ENCODE data around the gene EYS.

The EYS gene

DNA sequence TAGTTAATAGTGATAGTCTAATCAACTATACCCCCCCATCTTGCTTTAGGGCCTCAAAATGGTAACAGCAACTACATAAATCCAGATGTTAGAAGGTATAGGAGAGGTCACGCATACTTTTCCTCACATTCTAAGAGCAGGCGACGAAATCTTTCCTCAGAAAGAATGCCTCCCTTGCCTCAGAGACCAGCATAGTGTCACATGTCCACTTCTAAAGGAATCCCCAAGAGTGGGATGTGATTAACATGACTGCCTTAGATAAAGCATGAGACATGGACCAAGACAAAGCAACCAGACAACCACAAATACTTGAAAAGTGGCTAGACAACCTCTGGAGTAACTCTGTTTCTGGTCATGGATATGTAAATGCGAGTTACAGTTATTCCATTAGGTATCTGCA, 710.7 kb downstream of the EYS start:
- no peak overlapping the region for H3K27ac ChIP-seq
- DNase-seq (ENCODE audit: low read depth, low spot score), result no peak

DNA sequence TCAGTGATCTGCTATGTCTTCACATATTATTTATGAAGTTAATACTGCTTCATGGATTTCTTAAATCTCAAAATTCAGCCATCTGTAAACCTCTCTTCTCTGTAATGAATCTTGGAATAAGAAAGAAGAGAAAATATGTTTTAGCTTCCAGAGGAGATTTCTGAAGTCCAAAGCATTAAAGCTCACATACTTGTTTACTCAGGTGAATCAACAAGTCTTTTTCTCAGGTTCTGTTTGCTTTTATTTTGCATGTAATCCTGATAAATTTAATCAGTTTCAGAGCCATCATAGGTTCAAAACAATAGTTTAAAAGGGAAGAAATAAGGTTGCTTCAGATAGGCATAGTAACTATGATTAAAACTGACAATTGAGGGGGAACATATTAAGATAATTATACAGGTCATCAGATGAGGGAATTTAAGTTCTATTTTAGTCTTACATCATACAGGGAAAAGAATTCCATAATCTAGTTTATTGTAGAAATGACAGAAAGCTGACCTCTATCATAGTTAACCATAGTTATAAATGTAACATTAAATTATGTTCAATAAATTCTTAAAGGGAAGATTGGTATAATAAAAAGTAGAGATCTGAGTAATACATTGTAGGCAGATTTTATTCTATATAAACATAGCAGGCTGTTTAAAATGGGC, 716.2 kb downstream of the EYS start:
- no peak for DNase-seq (ENCODE audit: low read depth, low spot score)
- H3K27ac ChIP-seq, result no peak overlapping the region

DNA sequence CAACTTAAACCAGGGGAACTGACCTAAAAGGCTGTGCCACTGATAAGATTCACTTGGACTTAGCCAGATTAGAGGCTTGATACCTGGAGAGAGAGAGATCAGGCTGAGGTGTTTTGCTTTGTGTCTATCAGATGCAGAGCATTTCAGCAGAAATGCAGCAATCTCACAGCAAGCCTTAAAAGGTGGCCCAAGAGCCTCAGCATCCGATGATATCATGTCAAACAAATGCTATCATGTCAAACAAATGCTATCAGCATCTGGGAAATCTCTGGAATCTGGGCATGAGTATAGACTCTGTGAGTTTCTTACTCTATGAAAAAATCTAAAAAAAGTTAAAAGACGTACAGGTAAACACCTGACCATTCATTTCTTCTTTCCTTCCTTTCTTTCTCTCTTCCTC, 718.9 kb downstream of the EYS start:
- H3K27ac ChIP-seq, result no peak overlapping the region
- DNase-seq (ENCODE audit: low read depth, low spot score), result no peak

DNA sequence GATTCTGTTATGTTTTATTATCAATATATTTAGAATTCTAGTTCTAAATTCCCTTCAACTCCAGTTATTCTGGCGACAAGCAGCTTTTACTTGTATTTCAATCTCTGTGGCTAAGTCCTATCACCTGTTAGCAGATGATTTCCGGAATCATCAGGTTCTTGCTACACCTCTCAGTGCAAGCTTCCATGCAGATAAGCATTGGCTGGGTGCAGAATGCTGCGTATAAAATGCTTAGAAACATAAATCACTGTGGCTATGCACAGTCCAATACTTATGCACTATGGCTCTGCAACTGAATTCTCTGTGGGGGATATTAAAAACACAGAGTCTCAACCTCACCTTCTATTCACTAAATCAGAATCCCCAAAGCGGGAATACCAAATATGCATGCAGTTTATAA, 720.0 kb downstream of the EYS start:
- no peak overlapping the region for H3K27ac ChIP-seq
- DNase-seq (ENCODE audit: low read depth, low spot score), result no peak

DNA sequence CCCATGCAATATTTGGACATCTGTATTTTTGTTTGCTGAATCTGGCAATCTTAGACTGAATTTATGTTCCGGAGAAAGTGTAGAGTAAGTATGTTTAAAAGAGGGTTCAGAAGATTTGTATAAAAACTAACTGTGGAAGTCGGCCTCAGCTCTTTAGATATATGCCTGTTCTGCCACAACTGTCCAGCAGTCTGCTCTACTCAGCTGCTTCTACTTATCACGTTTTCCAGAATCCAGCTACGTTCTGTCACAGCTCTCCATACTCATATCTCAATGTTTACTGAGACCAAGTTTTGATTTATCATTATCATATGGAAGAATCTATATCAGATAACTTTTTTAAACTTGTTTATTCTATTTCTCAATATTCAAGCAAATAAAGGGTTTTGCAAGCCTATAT, 721.3 kb downstream of the EYS start:
- DNase-seq (ENCODE audit: low read depth, low spot score), result no peak

DNA sequence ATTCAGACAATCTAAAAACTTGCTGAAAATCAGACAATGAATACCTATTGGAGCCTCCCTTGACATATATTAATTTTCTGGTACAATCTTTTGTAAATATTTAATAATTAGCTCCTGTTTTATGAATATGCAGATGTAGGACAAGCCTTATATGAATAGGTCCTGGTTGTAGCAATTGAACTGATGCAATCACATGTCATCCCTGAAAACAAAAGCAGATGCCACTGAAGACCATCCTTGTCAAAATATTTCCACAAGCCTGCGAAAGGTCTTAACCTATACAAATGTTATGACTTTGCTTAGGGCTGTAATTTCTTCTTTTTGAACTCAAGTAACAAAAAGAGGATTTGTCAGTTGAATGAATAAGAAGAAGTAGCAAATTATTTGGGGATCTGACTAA, 722.1 kb downstream of the EYS start:
- no peak overlapping the region for H3K27ac ChIP-seq
- no peak for DNase-seq (ENCODE audit: low read depth, low spot score)

More for the DNA sequence above, 721.3 kb downstream of the EYS start:
- no peak overlapping the region for H3K27ac ChIP-seq

DNA sequence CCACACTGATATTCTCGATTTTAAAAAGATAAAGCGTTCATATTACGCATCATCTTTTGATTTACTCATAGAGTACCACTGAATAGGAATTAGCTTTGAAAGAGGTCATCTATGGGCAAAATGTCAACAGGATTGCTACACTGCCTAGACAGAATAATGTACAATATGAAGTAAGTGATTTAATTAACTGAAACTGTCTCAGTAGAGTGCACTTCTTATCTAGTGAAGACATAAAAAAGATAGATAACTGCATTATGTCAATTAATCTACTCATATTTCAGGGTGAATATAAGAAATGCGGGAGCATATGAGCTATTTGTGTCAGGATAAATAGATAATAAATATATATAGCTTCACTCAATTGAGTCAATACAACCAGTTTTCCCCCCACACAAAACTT, 723.9 kb downstream of the EYS start:
- DNase-seq (ENCODE audit: low read depth, low spot score), result no peak
- no peak overlapping the region for H3K27ac ChIP-seq

DNA sequence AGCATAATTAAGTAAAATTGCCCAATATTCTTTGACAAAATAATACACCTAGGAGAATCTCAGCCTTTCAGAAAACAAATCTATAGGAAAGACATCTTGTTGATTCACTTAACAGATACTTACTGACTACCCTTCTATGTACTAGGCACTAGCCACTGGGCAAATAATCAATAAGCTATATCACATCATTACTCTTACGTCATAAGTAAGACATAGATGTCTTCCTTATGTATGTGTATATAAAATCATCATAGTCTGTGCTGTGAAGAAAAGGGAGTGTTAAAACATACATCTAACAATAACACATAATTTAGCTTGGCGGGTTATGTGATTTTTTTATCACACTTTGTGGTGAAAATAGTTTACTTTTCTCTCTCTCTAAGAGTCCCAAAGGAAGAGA, 733.9 kb downstream of the EYS start:
- no peak for DNase-seq (ENCODE audit: low read depth, low spot score)
- no peak overlapping the region for H3K27ac ChIP-seq

DNA sequence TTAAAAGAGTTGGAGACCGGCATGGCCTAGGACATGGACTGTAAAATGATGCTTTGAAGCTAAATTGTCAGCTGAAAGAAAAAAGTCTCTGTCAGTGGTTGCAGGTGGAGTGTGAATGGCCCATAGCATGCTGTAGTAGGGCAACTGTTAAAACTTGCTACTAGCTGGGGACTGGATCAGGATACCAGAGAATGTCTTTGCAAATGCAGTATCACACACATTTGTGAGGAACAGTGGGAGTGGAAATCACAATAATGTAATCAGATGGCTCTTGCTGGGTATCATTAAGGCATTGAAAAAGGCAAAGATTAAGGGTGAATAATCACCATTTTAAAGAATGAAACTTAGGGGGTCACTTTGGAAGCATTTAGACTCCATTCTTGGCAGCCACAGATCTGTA, 737.9 kb downstream of the EYS start:
- no peak for DNase-seq (ENCODE audit: low read depth, low spot score)
- no peak overlapping the region for H3K27ac ChIP-seq

DNA sequence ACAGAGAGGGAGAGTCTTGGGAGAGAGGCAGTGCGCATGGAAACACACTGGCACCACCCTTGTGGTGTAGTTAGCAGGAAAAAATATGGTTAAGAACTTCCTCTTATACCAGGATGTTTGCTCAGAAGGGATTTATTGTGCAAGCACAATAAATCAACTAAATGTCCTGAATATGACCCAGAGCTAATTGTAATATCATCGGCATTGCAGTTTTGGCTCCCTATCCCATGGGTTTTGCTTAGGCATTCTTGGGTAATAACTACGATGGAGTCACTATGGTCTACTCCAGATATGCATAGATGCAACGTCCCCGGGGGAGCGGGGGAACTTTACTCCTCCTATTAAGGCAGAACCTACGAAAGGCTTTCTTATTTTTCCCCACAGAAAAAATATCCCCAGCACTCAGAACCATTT, 751.6 kb downstream of the EYS start:
- no peak overlapping the region for H3K27ac ChIP-seq
- no peak for DNase-seq (ENCODE audit: low read depth, low spot score)

DNA sequence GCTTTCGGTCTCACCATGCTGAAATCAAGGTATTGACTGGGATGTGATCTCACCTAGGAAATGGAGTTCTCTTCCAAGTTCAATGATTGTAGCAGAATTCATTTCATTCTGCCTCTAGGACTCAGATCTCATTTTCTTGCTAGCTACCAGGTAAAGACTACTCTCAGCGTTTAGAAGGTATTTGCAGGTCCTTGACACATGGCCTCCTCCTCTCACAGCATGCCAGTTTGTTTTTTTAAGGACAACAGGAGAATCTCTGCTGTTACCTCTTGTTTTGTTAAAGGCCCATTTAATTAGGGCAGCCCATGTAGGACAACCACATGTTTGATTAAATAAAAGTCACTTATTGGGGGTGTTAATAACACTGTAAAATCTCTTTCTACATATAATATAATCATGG, 757.8 kb downstream of the EYS start:
- no peak overlapping the region for H3K27ac ChIP-seq
- no peak for DNase-seq (ENCODE audit: low read depth, low spot score)

DNA sequence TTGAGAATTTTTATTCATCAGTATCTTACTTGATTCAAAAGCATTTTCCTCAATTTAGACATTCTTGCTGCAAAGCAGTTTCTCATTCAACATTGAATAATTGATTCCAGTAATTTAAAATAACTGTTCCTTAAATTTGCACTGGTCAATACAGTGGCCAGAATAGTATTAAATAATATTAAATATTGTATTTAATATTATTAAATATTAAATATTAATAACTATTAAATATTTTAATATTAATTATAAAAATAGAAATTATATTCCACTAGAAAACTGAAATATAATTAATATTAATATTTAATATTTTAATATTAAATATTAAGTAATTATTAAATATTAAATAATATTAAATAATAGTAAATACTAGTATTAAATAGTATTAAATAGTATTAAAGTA, 758.8 kb downstream of the EYS start:
- DNase-seq (ENCODE audit: low read depth, low spot score), result no peak
- H3K27ac ChIP-seq, result no peak overlapping the region

DNA sequence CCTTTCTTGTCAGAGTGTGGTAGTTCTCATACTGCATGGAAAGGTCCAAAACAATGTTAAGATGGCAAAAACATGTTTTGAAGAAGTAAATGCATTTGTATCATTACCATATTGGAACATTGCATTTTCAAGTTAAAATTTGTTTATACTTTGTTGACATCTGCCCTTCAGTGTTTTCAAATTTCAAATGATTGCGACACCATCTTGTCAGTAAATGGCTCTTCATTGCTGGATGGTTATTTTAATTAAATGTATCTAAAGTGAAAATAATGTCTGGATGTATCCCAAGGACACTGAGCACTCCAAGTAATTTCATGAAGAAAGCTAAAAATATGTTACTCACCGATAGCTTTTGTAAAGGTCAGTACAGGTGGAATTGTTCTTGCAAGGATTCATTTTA, 761.6 kb downstream of the EYS start:
- no peak overlapping the region for H3K27ac ChIP-seq
- no peak for DNase-seq (ENCODE audit: low read depth, low spot score)

DNA sequence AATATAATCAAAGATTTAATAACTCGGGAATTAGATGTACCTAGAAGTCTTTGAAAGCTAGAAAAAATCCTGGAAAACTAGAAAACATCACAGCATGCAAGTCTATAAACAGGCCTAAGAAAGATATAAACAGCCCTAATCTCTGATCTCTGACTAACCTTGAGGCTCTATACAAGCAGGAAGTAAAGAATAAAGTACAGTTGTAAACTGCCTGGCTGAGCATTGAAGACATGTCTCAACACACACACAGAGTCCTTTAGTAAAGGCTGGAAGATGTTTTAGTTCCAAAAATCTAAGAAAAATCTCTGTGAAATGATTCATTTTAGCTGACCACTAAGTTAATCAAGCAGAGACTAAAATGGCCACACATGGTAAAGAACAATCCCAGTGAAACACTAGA, 774.5 kb downstream of the EYS start:
- peak; percentile 24 for DNase-seq (ENCODE audit: low read depth, low spot score)
- H3K27ac ChIP-seq, result peak overlapping the region; percentile 26

DNA sequence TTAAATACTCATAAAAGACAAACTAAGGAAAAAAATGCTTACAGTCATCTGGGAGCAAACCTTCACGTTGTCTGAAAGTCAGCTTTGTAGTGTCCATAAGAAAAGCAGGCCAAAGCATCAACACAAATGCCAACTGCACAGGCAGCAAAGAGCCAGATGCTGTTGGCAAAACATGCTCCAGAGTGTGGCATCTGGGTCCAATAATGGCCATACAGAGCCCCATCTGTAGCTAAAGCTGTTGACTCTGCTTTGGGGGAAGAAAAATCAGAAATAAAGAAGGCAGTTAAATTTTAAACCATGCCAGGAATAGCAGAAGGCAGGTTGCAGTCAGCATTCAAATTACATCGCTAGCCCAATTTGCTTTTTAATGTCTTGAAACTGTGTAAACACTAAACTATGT, 776.3 kb downstream of the EYS start:
- H3K27ac ChIP-seq, result no peak overlapping the region
- no peak for DNase-seq (ENCODE audit: low read depth, low spot score)

DNA sequence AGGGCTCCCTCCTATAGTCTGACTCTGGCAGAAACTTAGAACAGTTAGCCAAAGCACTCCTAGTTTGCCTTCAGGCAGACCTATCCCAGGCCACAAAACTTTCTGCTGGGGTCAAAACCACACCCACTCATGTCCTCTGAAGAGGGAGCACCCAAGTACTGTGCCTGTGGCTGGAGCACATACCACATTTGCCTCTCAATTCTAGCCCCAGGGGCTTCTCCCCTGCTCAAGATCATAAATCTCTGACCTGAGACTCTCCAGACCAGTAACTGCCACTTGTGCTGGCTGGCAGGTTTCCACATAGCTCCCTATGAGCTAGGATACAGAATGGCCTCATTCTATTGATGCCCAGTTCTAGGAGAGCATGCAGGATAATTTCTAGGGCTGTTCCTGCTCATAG, 781.0 kb downstream of the EYS start:
- DNase-seq (ENCODE audit: low read depth, low spot score), result no peak
- no peak overlapping the region for H3K27ac ChIP-seq

DNA sequence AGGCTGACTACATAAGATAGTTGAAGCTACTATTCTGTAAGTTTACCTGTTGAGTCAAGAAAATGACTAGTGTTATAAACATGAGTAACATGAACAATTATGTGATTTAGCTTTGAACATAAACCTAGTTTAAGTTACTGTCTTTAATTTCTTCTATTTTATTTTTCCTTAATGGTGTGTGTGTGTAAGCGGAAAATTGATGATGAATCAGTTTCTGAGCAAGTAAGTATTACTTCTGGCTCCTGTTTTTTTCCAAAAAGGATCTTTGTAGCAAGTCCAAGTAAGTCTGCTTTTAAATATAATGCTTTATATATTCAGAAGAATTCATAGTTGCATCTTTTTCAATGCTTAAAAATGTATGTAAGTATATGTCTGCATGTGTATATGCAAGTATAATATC, 786.8 kb downstream of the EYS start:
- DNase-seq (ENCODE audit: low read depth, low spot score), result no peak
- H3K27ac ChIP-seq, result no peak overlapping the region

DNA sequence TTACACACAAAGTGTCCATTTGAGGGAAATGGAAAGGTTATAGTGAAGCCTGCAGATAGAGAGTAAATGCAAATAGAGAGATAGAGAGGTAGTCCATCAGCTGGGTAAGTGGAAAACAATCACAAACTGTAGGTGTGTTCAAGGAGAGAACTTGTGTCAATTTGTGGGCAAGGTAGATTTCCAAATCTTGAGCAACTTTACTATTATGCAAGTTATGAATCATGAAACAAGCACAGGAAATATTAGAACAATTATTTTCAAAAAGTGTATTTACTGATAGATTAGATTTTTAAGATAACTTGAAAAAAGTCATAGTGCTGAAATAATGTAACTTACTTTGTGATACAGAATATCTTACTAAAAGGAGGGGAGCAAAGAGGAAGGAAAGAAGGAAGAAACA, 792.9 kb downstream of the EYS start:
- no peak for DNase-seq (ENCODE audit: low read depth, low spot score)
- no peak overlapping the region for H3K27ac ChIP-seq

DNA sequence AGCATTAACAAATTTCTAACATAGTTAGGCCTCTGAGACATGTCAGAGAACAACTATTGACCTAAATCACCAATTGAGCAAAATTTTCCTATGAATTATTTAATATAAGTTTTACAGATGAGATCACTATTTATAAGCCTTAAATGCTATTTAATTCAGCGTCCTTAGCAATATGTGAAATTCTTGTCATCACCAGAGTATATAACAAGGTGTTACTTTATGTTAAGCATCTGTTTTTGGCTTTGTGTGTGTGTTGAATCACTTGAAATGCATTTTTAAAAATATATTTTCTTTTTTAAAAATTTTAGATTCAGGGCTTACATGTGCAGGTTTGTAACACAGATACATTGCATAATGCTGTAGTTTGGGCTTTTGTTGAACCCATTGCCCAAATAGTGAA, 794.1 kb downstream of the EYS start:
- no peak for DNase-seq (ENCODE audit: low read depth, low spot score)
- no peak overlapping the region for H3K27ac ChIP-seq

DNA sequence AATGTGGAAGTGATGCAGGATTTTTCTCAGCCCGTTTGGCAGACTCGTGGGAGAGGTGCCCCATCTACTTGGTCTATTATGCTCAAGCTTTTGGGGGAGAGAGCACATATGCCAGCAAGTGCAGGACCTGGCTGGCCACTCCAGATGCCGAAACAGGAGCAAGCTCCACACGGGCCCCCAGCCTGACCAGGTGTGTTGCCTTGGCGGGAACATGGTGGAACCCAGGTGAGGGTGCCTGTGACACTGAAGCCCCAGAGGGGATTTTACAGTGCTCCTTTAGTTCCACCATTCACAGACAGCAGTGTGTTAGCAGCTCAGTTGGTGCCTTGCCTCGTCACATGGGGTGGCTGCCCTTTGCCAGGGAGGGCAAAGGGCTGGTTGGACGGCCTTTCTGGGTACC, 798.9 kb downstream of the EYS start:
- DNase-seq (ENCODE audit: low read depth, low spot score), result no peak
- H3K27ac ChIP-seq, result no peak overlapping the region

DNA sequence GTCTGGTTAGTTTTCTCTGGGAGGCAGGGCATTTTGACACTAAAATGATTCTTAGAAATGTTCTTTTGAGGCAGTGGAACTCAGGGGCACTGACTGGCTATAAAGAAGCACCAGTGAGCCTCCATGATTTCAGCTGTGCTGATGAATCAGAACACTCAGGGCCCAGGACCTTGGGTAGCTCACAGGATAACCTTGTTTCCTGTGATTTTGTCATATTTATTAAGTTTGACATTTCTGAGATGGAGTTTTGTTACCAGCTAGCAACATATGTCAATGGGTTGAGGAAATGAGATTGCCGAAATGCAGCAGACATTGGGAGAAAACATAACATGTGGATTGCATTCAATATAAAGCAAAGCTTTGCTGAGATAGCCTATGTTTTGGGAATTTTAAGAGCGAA, 802.4 kb downstream of the EYS start:
- no peak for DNase-seq (ENCODE audit: low read depth, low spot score)
- no peak overlapping the region for H3K27ac ChIP-seq

DNA sequence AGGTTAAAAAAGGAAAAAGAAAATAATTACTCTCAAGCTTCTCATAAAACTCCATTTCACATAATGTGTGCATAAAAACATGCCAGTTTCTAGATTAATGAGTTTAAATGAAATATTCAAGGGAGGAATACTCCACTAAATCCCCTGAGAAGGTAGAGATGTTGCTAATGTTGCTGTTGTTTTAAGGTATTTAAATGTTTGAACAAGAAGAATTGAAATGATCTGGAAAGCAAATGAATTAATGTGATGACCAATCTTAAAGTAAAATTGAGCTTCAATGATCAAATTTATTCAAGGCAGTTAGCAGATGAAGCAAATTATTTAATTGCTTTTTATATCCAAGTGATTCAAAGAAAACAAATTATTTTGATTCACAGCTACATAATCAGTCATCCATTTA, 804.4 kb downstream of the EYS start:
- DNase-seq (ENCODE audit: low read depth, low spot score), result no peak
- H3K27ac ChIP-seq, result no peak overlapping the region

DNA sequence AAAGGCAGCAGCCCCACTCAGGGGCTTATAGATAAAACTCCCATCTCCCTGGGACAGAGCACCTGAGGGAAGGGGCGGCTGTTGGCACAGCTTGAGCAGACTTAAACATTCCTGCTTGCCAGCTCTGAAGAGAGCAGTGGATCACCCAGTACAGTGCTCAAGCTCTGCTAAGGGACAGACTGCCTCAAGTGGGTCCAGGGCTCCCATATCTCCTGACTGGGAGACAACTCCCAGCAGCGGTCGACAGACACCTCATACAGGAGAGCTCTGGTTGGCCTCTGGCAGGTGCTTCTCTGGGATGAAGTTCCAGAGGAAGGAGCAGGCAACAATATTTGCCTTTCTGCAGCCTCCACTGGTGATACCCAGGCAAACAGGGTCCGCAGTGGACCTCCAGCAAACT, 810.1 kb downstream of the EYS start:
- H3K27ac ChIP-seq, result no peak overlapping the region
- no peak for DNase-seq (ENCODE audit: low read depth, low spot score)

All from epithelial cell of prostate (primary cell).